AG10803 (cell line): ENCODE data around the gene MRPL42.

ENCODE experiments used
- DNase-seq: peaks from one replicate; pipeline ENCODE4 v3.0.0; 2010; ENCODE audit warnings: low read depth
- H3K4me3 ChIP-seq: 2 replicates; pipeline ENCODE4 v1.5.1; 2011; ENCODE audit warnings: mild to moderate bottlenecking, low read length, control low read depth
- CTCF ChIP-seq: conservative IDR thresholded peaks from 2 replicates; pipeline ENCODE4 v1.5.1; 2011; ENCODE audit warnings: mild to moderate bottlenecking, low read length, control low read depth, inconsistent platforms

MRPL42 gene

GRCh38 chr12:93448796-93449195 is 18.5 kb upstream of the MRPL42 start:
- no peak for TF ChIP-seq CTCF
- H3K4me3 ChIP-seq, result no peak overlapping the region
- no peak for DNase-seq

- TF ChIP-seq CTCF, result no peak
- DNase-seq, result no peak
- H3K4me3 ChIP-seq, result no peak overlapping the region
Measured at GRCh38 chr12:93449277-93449676, 18.0 kb upstream of the MRPL42 start.

- TF ChIP-seq CTCF, result no peak
- no peak overlapping the region for H3K4me3 ChIP-seq
- DNase-seq, result no peak
Measured at GRCh38 chr12:93451423-93452158, 15.7 kb upstream of the MRPL42 start.

- peak; percentile 69 for DNase-seq
Measured at GRCh38 chr12:93453633-93454032, 13.7 kb upstream of the MRPL42 start.

GRCh38 chr12:93456077-93456476 is 11.2 kb upstream of the MRPL42 start:
- no peak for TF ChIP-seq CTCF
- H3K4me3 ChIP-seq, result no peak overlapping the region
- DNase-seq, result no peak

More at GRCh38 chr12:93453633-93454032, 13.7 kb upstream of the MRPL42 start:
- no peak overlapping the region for H3K4me3 ChIP-seq
- no peak for TF ChIP-seq CTCF

- H3K4me3 ChIP-seq, result no peak overlapping the region
- no peak for TF ChIP-seq CTCF
- DNase-seq, result no peak
Measured at GRCh38 chr12:93459097-93459496, 8.2 kb upstream of the MRPL42 start.

GRCh38 chr12:93460003-93460402 is 7.3 kb upstream of the MRPL42 start:
- no peak for DNase-seq
- no peak for TF ChIP-seq CTCF
- H3K4me3 ChIP-seq, result no peak overlapping the region
